Measurements from ENCODE around the gene TMEM266. TPM values are rescaled to one million over a fixed set of nuclear protein-coding genes. Genes with fewer than 3 reads are reported as not detected.

TMEM266 gene
- total and polyA plus RNA-seq, 2 experiments from 2014 or later = 0.42 to 5.0 TPM

GRCh38 chr15:76204916-76205460 is 145.2 kb downstream of the TMEM266 start:
- Histone ChIP-seq H3K4me1 (ENCODE audit: insufficient read depth) (no peaks in the 10 kb centered on the region), H2AFZ (no peak overlapping the region)
- H3K4me1 Mint-ChIP-seq = peaks cover 3% of the 10 kb centered on the region; the same call in 1 of the 3 replicates

More at GRCh38 chr15:76204916-76205460, 145.2 kb downstream of the TMEM266 start:
- no peaks in the 10 kb centered on the region for H3K9me3 Mint-ChIP-seq
- Histone ChIP-seq H3K27me3 (ENCODE audit: insufficient read depth) (no peaks in the 10 kb centered on the region), H3K4me3 (no peak overlapping the region), H3K27ac (ENCODE audit: low read depth) (no peak overlapping the region), H3F3A (replicated peaks; ENCODE audit: low read depth) (no peaks in the 10 kb centered on the region), H3K4me2 (no peak overlapping the region), H3K9me2 (ENCODE audit: insufficient read depth) (0 out of 2 replicates have a peak, but pooled peaks cover 4% of the 10 kb centered on the region), H3K79me2 (replicated peaks; ENCODE audit: insufficient read depth) (no peaks in the 10 kb centered on the region), H3K36me3 (ENCODE audit: insufficient read depth) (no peaks in the 10 kb centered on the region), H4K20me1 (replicated peaks; ENCODE audit: insufficient read depth) (no peaks in the 10 kb centered on the region; the same call in 1 of the 2 replicates)
- H3K27me3 Mint-ChIP-seq (ENCODE audit: insufficient read depth, low read depth, poor library complexity) = peaks cover 8% of the 10 kb centered on the region
- H3K27ac Mint-ChIP-seq = no peak overlapping the region
- ATAC-seq (no peak), DNase-seq (ENCODE audit: low spot score) (no peak)
- no peaks in the 10 kb centered on the region; the same call in 2 of the 3 replicates for H3K36me3 Mint-ChIP-seq (ENCODE audit: low read depth)
- TF ChIP-seq POLR2AphosphoS5 (IDR thresholded peaks at IDR 0.05; ENCODE audit: low read depth) = no peak
- no peak for TF ChIP-seq NANOG (IDR thresholded peaks at IDR 0.05; ENCODE audit: borderline replicate concordance)
- TF ChIP-seq CREB1 (CRISPR knock-in tag; IDR thresholded peaks at IDR 0.05; ENCODE audit: low read depth) = no peak
- no peak for TF ChIP-seq EZH2phosphoT487 (IDR thresholded peaks at IDR 0.05; ENCODE audit: unreplicated experiment)
- TF ChIP-seq EZH2 (IDR thresholded peaks at IDR 0.05; ENCODE audit: low read depth, unreplicated experiment) = no peak
- TF ChIP-seq STAT1 (IDR thresholded peaks at IDR 0.05; ENCODE audit: unreplicated experiment) = no peak
- TF ChIP-seq CTCF (conservative IDR thresholded peaks at IDR 0.05; ENCODE audit: low read depth in 2 of 2) = no peak
- TF ChIP-seq ETS1 (IDR thresholded peaks at IDR 0.05) = no peak
- TF ChIP-seq ZNF462 (CRISPR knock-in tag; IDR thresholded peaks at IDR 0.05) = no peak
- no peak for TF ChIP-seq REST (IDR thresholded peaks at IDR 0.05; ENCODE audit: unreplicated experiment)
- no peak for TF ChIP-seq ZNF331 (CRISPR knock-in tag; IDR thresholded peaks at IDR 0.05; ENCODE audit: low read depth)
- TF ChIP-seq ZNF114 (CRISPR knock-in tag; IDR thresholded peaks at IDR 0.05) = no peak
- TF ChIP-seq JUNB (IDR thresholded peaks at IDR 0.05; ENCODE audit: unreplicated experiment) = no peak
- H3K4me3 Mint-ChIP-seq = no peak overlapping the region

All from GM23338 (cell line).